CD4-positive, alpha-beta T cell treated with Interleukin-17A for 1 hour (primary cell): ENCODE data around the gene TSHZ3.

Source experiments
- DNase-seq: peaks from one replicate; pipeline ENCODE4 v3.0.0-alpha.2; 2020

Gene TSHZ3

DNA sequence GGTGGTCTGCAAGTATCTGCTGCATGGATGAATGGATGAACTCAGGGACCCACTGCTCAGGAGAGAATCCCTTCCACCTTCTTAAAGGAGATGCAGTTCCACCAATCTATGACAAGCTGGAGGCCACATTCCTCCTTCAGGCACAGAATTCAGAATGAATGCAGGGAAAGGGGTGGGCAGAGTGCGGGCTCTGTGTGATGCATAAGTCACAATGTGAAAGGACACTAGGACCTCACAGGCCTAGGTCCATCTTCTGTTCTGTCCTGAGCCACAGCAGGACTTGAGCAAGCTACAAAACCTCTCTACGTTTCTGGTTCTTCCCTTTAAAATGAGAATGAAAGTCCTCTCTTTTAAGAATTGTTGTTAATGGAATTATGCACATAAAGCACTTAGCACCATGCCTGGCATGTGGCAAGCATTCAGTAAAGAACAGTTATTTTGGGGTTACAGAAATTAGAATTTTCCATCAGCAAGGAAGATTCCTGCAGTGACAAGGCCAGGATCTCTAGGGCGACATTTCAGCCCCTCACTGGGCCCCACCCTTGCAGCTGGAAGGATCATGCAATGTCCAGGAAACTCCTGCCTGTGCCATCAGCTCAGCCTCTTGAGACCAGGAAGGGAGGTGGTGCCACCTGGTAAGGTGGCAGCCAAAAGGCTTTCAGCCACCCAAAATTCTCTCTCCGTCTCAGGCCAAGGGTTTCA, 38.7 kb downstream of the TSHZ3 start:
- no peak for DNase-seq

DNA sequence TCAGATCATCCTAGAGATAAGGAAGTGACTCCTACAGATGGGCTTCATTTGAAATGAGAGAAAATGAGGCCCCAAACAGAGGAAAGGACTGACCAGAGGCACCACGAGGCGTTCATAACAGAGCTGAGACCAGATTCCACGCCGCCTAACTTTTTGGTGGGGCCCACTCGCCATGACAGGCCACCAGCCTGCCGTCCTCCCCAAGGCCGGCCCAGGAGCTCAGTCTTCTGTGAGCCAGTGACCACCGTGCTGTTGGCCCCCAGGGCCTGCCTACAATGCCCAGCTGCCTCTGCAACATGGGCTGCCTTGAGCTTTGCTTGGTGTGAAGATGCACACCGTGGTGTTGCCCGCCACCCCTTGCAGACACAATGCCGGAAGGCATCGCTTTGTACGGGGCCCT, 40.5 kb downstream of the TSHZ3 start:
- no peak for DNase-seq

DNA sequence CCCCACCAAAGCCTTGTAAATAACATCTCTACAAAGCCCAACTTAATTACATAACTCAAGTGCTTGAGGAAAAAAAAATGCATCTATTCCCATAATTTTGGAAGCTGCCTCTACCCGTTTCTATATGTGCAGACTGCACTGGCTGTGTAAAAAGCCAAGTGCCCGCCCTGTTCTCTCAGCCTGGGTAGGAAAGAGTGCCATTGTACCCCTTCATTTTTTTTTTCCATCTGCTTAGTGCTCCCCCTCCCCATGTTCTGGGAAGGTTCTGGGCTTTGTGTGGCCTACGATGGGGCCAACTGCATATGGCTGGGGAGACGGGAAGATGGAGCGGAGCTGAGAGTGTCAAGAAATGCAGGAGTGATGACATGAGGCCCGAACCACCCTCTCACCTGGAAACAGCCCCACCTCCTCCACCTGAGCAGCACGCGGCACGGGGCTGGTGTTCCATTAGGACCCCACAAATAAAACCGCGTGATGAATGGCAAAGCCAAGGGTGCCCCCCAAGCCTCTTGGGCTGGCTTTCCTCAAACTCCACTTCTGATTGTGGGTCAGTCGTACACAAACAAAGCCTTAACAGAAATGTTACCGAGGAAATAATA, 42.1 kb downstream of the TSHZ3 start:
- DNase-seq = no peak

DNA sequence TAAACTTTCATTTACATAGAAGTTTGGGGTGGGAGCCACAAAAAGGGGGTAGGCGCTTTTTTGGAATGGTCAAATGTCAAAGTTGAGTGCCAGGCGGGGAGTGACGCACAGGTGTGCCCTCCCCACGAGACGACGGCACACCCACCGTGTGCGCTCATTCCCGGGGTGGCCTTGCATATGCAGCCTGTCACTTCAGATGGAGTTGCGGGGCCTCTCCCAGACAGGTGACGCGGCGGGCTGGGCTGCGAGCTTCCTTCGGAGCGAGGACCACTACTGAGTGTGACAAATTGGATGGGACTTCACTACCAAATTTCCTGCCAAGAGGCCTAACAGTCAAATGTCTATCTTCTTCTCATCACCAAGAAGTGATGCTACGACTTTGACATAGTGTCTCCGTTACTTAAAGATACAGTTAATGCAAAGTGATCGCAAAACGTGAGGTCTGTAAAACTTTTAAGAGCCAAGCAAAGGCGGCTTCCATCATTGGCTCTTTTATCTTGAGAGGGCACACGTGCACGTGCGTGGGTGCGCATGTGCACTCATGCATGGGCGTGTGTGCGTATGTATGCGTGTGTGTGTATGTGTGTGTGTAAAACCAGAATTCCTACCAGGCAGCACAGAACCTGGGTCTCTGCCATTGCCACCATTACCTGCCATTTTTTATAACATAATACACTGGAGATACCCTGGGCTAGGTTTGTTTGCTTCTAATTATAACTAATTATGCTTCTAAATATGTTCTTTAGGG, 43.1 kb downstream of the TSHZ3 start:
- no peak for DNase-seq

DNA sequence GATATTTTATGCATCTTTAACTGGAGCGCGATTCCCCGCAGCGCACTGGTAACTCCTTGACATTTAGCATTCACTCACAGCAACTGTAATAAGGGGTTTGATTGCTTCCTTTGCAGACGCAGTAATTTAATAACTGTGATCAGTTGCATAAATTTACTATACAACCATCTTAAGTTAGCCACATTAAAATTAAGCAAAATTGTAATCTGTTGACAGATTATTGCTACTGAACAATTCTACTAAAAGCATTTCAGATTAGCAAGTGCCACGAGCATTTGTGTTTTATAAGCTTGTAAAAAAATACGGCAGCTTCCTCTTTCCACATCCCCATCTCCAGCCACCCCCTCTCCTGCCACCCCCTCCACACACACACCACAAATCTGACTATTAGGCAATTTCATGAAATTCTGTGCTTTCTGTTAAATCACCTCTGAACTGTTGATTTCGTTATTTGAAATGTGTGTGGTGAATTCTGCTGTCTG, 44.4 kb downstream of the TSHZ3 start:
- DNase-seq = no peak

DNA sequence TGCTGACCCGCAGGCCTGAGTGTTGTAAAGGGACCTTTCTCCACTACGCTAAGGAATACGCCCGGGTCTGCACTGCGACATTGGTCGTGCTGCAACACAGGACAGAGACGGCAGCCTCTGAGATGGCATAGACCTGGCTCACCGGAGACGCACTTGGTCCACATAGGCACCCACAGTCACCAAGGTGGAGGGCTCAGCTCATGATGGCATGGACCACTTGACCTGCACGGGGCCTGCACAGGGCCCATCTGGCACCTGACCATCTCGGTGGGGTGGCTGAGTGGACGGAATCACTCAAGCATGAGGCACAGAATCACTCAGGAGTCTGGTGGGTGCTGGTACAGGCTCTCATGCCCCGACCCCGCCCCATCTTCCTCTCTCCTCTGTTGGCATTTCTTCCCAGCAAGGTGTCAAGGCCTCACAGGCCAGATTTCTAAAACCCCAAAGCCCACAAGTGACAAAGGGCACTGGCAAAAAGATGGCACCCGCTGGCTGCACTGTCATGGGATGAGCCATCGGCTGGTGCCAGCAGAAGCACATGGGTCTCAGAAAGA, 45.9 kb downstream of the TSHZ3 start:
- DNase-seq = no peak

DNA sequence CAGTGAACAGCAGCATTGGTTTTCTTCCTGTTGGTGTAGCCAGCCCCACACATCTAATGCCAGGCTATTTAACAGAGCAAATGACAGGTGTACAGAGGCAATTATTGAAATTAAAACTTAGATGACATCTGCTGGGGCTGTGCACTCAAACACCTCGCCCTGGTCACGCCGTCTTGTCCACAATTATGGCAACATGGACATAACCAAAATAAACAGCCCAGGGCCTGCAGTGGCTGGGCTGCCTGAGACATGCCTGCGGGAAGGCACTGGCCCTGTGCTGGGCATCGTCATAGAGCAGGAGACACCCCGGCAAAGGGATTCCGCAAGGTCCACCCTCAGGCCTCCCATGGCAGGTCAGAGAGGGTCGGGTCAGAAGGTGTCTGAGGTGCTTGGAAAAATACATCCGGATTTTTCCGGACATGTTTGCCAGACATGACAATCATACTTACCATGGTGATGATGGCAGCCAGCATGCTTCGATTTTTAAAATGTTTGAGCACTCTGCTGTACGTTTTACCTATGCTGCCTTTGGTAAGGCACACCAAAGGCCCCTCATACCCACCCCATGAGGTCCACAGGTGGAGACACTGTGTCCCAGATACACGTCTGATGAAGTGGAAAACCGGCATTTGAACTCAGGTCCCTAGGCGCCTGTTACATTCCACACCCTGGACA, 47.8 kb downstream of the TSHZ3 start:
- no peak for DNase-seq

DNA sequence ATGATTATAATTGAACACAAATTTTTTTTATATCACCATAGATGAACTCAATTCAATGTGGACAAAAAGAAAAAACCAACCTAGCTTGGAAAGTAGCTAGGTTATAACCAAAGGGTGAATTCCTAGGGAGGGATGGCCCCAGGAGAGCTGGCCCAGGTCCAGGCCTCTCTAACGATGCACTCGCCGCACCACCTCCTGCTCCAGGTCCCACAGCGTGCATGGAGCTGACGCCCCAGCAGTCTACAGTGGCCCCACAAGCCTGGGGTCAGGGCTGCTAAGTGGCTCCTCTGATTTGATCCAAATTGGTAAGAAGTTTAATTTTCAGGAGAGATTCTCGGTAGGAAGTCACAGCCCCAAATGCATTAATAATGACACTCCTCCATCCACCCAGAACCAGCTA, 48.8 kb downstream of the TSHZ3 start:
- DNase-seq = no peak

DNA sequence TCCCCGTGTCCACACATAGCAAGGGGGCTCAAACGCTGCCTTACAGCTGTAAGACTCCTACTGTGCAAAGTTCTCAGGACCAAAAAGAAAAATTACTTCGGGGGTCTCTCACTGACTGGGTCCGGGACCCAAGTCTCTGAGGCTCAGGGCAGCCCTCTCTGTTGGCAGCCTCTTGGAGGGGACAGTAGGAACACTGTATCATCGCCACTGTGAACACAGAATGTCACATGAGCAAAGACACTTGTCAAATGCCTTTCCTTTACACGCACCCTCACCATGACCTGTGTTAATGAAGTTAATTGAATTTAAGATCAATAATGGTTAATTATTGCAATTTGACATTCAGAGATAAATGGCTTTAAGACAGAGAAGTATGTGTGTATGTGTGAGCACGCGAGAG, 49.6 kb downstream of the TSHZ3 start:
- DNase-seq = no peak

DNA sequence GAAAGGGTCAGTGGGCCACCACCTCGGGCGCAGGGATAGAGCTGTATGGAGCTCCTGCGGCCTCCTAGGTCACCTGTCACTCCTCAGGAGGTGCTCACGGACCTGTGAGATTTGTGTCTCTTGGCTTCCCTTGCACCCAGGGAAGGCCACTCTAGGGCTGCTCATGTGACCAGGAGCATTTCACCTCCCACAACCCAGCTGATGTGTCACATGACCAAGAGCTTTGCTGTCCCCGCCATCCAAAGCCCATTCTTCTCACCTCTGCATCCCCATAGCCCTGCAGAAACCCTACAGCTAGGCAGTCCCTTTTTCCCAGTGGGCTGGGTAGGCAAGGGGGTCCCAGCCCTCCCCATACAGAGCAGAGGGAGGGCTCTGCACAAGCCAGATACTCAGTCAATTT, 51.2 kb downstream of the TSHZ3 start:
- DNase-seq = no peak

DNA sequence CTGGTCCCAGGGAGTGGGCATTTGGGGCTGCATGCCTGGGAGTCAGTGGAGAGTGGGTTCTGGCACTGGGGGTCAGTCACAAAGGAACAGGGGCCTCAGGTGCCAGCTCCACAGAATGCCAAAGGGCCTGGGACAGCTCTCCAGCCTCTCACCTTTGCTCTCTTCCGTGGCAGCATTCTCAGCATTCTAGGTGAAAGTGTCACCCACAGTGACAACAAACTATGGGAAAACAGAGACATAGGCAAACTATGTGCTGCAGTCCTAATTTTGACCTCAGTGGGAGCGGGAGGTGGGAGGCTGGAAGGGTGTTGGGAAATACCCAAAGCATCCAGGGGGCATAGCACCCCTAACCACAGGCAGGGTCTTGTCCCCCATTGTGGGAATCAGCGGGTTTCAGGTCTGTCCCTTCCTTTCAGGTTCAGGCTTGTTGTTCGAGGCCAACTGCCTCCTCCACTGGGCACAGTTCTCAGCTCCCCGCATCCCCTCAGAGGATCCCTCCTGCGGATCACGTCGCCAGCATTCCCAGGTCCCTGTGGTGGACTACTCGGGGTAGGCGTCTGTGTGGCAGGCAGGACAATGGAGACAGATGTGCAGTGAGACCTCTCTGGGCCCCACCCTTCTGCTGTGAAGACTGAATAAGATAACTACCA, 52.4 kb downstream of the TSHZ3 start:
- DNase-seq = no peak

DNA sequence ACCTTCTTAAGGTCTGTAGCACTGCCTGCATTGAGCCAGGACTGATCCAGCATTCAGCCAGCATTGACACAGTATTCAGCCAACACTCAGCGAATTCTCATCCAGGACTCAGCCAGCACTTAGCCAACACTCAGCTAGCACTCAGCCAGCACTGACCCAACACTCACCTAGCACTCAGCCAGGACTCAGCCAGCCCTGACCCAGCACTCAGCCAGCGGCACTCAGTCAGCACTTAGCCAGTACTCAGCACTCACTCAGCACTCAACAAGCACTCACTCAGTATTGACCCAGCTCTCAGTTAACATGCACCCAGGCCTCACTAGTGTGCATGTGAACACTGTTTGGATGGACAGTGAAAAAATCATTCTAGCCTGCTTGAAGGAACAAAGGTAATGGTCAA, 55.0 kb downstream of the TSHZ3 start:
- DNase-seq = no peak

DNA sequence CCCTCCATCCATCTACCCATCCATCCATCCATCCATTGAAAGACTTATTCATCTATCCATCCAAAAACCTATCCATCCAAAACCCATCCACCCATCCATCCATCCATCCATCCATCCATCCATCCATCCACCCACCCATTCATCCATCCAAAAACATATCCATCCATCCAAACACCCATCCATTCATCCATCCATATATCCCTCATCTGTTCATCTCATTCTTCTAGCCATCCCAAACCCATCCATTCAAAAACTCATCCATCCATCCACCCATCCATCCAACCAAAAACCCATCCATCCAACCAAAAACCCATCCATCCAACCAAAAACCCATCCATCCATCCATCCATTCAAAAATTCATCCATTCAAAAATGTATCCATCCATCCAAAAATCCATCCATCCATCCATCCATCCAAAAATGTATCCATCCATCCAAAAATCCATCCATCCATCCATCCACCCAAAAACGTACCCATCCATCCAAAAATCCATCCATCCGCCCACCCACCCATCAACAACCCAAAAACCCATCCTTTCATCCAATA, 56.5 kb downstream of the TSHZ3 start:
- DNase-seq = no peak

DNA sequence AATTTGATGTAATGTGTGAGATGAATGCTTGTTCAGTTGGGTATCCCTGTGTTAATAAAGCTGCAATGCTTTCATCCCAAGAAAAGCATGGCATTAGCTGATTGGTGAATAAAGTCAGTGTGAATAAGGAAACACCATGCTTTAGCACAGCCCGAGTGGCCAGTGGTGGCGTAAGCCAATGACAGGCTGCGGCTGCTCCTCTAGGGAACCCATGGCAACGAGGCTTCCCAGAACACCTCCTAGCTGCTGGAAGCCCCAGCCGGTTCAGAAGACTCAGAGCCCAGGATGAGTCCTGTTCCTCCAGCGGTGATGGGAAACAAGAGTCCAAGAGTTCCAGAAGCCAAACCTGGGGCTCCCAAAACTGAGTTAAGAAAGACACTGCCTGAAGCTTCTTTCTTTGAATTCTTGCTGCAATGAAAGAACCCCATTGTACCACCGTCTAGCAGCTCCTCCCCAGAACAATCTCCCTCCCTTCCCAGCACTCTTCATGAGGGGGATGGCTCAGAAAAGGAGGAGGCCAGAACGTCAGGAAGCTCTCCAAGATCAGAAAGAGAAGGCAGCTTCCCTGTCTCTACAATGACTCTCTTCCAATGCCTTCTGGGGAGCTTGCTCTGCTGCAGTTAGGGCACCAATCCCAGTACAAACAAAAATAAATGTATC, 58.2 kb downstream of the TSHZ3 start:
- no peak for DNase-seq

DNA sequence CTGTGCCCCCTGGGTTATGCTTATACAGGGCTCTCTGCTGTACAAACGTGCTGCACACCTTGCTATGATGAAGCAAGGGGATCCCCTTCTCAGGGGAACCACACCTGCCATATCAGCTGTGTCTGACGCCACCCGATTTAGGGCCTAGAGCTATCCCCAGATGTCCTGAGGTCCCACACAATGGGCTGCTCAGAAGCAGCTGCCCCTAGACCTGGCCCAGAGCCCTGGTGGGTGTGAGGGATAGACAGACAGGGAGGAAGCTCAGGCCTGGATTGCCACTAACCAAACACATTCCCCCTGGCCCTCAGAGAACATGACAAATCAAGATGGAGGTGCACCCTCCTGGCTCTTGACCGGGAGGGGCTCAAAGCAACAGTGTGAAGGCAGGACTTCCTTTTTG, 59.3 kb downstream of the TSHZ3 start:
- DNase-seq = no peak

DNA sequence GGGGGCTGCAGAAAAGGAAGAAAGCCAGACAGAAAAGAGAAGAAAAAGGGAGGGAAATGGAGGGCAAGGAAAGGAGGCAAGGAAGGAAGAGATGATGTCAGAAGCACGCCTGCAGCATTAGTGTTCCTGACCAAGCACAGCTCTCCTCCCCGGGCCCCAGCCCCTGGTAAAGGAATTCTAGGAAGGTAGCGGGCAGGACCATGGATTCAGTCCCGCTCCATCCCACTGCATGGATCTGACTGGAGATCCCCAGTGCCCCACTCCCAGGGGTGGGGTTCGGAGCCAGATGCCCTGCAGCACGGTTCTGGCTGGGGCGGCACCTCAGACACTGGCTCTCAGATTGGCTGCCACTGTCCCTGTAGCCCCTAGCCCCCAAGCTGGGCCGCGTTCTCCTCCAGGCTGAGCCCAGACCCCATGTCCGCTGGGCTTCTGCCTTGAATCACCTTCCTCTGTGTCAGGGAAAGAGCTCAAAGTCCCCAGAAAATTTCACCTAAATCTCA, 59.8 kb downstream of the TSHZ3 start:
- no peak for DNase-seq

DNA sequence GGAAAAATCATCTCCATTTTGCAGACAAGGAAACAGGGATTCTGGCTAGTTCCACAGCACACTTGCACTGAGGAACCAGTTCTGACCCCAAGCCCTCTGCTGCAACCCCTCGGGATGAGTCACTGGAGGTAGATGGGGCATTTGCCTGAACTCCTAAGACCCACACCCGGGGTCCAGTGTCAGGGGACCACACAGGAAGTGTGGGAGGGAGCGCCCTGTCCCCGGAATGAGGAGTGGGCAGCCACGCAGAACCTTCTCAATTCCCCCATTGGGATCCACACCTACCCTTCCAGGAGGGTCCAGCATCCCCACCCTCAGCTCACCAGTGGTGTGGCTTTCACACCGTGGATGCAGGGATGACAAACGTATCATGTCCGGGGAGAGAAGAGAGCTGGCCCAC, 62.7 kb downstream of the TSHZ3 start:
- DNase-seq = no peak

DNA sequence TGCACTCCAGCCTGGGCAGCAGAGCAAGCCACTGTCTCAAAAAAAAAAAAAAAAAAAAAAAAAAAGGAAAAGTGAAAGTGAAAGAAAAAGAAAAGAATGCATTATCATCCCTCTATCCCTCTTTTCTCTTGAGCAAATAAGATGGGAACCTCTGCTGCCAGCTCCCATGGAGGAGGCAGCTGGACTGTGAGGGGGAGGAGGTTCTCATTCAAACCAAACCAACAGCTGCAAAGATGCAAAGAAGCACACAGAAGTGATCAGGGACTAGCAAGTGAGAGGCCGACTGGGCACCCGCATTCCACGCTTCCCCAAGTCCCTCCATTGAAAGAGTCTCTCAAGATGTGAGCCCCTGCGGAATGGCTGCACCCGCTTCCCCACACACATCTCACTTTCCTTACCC, 63.5 kb downstream of the TSHZ3 start:
- DNase-seq = no peak

DNA sequence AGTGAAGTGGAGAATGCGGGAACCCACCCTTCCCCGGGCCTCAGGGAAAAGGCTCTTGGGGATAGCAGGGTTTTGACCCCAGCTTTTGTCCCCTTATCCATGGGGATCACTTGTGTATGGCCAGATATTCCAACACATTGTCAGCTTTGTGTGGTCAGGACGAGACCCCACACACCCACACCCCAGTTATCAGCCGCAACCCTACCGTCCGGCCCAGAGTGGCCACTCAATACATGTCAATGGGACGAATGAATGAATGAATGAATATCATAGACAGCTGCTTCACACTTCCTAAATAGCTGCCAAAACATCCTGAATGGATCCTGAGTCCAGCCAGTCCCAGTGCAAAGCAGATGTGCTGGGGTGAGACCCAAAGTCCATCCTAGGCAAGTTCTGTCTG, 64.6 kb downstream of the TSHZ3 start:
- DNase-seq = no peak

DNA sequence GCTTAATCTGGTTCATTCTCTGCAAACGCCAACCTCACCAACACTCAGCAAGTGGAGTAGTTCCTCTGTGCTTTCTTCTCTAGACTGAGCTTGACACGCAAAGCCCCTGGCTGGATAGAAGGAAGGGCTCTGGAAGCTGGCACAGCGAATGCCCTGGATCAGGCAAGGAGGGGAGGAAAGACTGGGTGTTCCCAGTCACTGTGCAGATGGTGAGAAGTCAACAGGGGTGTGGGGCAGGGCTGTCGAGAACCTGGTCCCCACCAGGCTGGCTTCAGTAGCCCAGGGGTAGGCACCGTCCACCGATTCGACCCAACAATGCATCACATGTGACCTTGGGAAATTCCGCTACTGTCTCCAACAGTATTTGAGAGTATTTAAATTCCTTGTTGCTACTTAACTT, 65.5 kb downstream of the TSHZ3 start:
- DNase-seq = no peak

DNA sequence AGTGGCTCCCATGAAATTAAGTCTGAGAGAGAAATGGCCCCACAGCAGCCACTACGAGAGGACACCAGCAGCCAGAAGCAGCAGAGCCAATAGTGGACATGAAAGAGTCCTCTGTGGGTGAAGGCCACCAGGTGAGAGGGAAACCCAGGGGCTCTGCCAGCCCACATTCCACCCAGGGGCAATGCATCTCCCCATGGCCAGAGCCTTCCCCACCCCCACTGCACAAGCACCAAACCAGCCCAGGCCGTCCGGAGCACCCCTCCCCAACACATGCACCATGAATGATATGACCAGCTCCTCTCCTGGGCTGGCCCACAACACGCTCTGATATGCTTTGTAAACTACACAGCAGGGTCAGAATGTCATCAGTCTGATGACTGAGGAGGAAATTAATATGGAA, 66.9 kb downstream of the TSHZ3 start:
- no peak for DNase-seq
